Activated B cell treated with CpG ODN at 0.5 μM for 24 hours (primary cell): Measurements from ENCODE around the gene ATP11C. TPM values are rescaled to one million over a fixed set of nuclear protein-coding genes. Genes with fewer than 3 reads are reported as not detected.

Source experiments
- ATAC-seq: fragments of 200-7000 bp; cut with Tn5 transposase; one replicate; pipeline ENCODE4 v1.10.0; 2021; ENCODE audit warnings: low read depth, mild to moderate bottlenecking, moderate library complexity
- CTCF ChIA-PET: fragments of 350-600 bp; sonication (Branson Sonifier 250); formaldehyde crosslinking; loops from one replicate; lab custom pipeline; 2021; ENCODE audit warnings: antibody characterized with exemption; lab: Charles Lee
- POLR2A ChIA-PET: fragments of 350-600 bp; sonication (Branson Sonifier 250); formaldehyde crosslinking; loops from one replicate; lab custom pipeline; 2021; ENCODE audit warnings: antibody characterized with exemption; lab: Charles Lee
- DNase-seq: peaks from one replicate; pipeline ENCODE4 v3.0.0; 2022
- H3K27ac Mint-ChIP-seq: one replicate; pipeline ENCODE4 v1.8.0; 2020; ENCODE audit warnings: mixed read lengths
- H3K27me3 Mint-ChIP-seq: one replicate; pipeline ENCODE4 v1.8.0; 2021; ENCODE audit warnings: mixed read lengths
- H3K36me3 Mint-ChIP-seq: one replicate; pipeline ENCODE4 v1.8.0; 2021; ENCODE audit warnings: low read depth, mixed read lengths
- H3K4me1 Mint-ChIP-seq: one replicate; pipeline ENCODE4 v1.8.0; 2021; ENCODE audit warnings: mixed read lengths
- H3K4me3 Mint-ChIP-seq: one replicate; pipeline ENCODE4 v1.8.0; 2020; ENCODE audit warnings: mild to moderate bottlenecking, mixed read lengths
- H3K9me3 Mint-ChIP-seq: one replicate; pipeline ENCODE4 v1.8.0; 2020; ENCODE audit warnings: mixed read lengths
- intact Hi-C: fragments of 100-400 bp; cut with micrococcal nuclease; formaldehyde crosslinking; loops from one replicate; pipeline ENCODE4 v1.15.1; 2024
- total RNA-seq: library from RNA; stranded (reverse); gene quantifications from 2 replicates; pipeline ENCODE4 v1.2.3, GENCODE V29; 2022
- TF ChIP-seq, protein P1 (sequence below): fragments of 200-600 bp; IDR thresholded peaks from one replicate; pipeline ENCODE4 v1.8.0; 2022; ENCODE audit warnings: antibody characterized with exemption, mild to moderate bottlenecking

Gene ATP11C
- total RNA-seq, 1 donor from 2014 or later = 19.7 TPM

DNA sequence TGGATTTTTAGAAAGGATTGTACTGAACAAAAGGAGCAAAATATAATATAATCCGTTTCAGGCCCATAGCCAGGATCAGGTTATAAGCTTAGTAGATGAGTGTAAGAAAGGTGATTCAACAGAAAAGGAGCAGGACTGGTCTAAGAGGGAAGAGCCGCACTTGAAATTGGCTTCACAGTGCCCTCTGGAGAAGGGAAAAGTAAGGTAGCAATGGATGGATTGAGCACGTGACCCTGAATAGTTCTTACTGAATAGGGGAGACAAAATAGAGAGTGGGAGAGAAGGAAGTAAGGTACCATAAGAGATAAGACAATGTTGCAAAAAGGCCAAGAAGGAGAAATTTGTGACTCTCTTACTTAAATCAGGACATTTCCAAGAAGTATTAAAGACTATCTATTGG is 16.9 kb upstream of the ATP11C start:
- Mint-ChIP-seq H3K9me3 (no peaks in the 10 kb centered on the region), H3K27me3 (peaks cover 2% of the 10 kb centered on the region), H3K36me3 (no peaks in the 10 kb centered on the region), H3K4me1 (no peaks in the 10 kb centered on the region), H3K27ac (no peak overlapping the region), H3K4me3 (no peak overlapping the region)
- intact Hi-C loops = no loop called here
- no peak for DNase-seq
- ChIA-PET POLR2A (no interaction called here), CTCF (no interaction called here)
- ATAC-seq = no peak
- TF ChIP-seq, protein P1, sequence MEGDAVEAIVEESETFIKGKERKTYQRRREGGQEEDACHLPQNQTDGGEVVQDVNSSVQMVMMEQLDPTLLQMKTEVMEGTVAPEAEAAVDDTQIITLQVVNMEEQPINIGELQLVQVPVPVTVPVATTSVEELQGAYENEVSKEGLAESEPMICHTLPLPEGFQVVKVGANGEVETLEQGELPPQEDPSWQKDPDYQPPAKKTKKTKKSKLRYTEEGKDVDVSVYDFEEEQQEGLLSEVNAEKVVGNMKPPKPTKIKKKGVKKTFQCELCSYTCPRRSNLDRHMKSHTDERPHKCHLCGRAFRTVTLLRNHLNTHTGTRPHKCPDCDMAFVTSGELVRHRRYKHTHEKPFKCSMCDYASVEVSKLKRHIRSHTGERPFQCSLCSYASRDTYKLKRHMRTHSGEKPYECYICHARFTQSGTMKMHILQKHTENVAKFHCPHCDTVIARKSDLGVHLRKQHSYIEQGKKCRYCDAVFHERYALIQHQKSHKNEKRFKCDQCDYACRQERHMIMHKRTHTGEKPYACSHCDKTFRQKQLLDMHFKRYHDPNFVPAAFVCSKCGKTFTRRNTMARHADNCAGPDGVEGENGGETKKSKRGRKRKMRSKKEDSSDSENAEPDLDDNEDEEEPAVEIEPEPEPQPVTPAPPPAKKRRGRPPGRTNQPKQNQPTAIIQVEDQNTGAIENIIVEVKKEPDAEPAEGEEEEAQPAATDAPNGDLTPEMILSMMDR = no peak

DNA sequence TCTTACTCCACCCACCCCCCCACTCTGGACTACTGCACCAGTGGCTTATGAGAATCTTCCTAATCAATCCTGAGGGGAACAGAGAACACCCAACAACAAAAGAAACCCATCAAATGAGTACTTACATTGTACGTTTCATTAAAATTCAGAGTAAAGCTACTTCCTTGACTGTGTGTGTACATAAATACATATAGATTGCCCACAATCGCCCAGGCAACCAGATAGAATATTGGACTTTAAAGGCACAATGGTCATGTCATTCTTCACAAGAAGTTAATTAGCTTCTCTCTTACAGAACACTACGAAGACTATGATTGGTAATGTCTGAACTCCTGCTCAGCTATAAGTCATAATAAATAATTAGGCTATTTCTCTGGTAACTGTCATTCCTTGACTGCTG is 12.2 kb upstream of the ATP11C start:
- TF ChIP-seq, protein P1 = no peak
- H3K27me3 Mint-ChIP-seq = peaks cover 2% of the 10 kb centered on the region
- DNase-seq (no peak), ATAC-seq (no peak)
- no peaks in the 10 kb centered on the region for H3K9me3 Mint-ChIP-seq
- H3K4me1 Mint-ChIP-seq = no peaks in the 10 kb centered on the region
- intact Hi-C loops = no loop called here
- no peaks in the 10 kb centered on the region for H3K36me3 Mint-ChIP-seq
- CTCF ChIA-PET = no interaction called here
- POLR2A ChIA-PET = no interaction called here
- H3K4me3 Mint-ChIP-seq = no peak overlapping the region
- H3K27ac Mint-ChIP-seq = no peak overlapping the region

- ChIA-PET POLR2A (no interaction called here), CTCF (no interaction called here)
- Mint-ChIP-seq H3K4me1 (peaks cover 5% of the 10 kb centered on the region), H3K27ac (no peak overlapping the region), H3K9me3 (no peaks in the 10 kb centered on the region), H3K27me3 (peaks cover 5% of the 10 kb centered on the region), H3K4me3 (no peak overlapping the region), H3K36me3 (no peaks in the 10 kb centered on the region)
- ATAC-seq (no peak), DNase-seq (no peak)
- TF ChIP-seq, protein P1 = no peak
- intact Hi-C loops = loop anchor here (10.0 kb wide), 1 partner anchor 171 kb away; no protein-coding TSS in a partner anchor
These were observed 3.4 kb upstream of the ATP11C start for GRCh38 chrX:139936259-139936658.

GRCh38 chrX:139933904-139934303 is 1.1 kb upstream of the ATP11C start:
- TF ChIP-seq, protein P1 = no peak
- intact Hi-C loops = loop anchor here (5.0 to 10.0 kb wide), 4 partner anchors 42 to 382 kb away; no protein-coding TSS in a partner anchor
- Mint-ChIP-seq H3K9me3 (no peaks in the 10 kb centered on the region), H3K4me3 (peak overlapping the region; percentile 88), H3K36me3 (no peaks in the 10 kb centered on the region), H3K27me3 (peaks cover 2% of the 10 kb centered on the region), H3K27ac (peak overlapping the region; percentile 95), H3K4me1 (peaks cover 20% of the 10 kb centered on the region)
- no peak for DNase-seq
- POLR2A ChIA-PET = interaction anchor here (1.3 kb wide), 1 partner anchor 10 kb away, joined by 3 read pairs; no protein-coding TSS in a partner anchor
- ATAC-seq = no peak
- CTCF ChIA-PET = no interaction called here

- TF ChIP-seq, protein P1 = no peak
- peak overlapping the region; percentile 95 for H3K27ac Mint-ChIP-seq
- no peaks in the 10 kb centered on the region for H3K36me3 Mint-ChIP-seq
- POLR2A ChIA-PET = interaction anchor here (0.6 kb wide), 1 partner anchor 105 kb away, joined by 3 read pairs; no protein-coding TSS in a partner anchor
- peak overlapping the region; percentile 88 for H3K4me3 Mint-ChIP-seq
- no peaks in the 10 kb centered on the region for H3K27me3 Mint-ChIP-seq
- peak; percentile 54 for DNase-seq
- H3K9me3 Mint-ChIP-seq = no peaks in the 10 kb centered on the region
- H3K4me1 Mint-ChIP-seq = peaks cover 20% of the 10 kb centered on the region
- intact Hi-C loops = loop anchor here (5.0 to 10.0 kb wide), 4 partner anchors 40 to 380 kb away; no protein-coding TSS in a partner anchor
- ATAC-seq = peak; percentile 51
- CTCF ChIA-PET = no interaction called here
These were observed 566 bp downstream of the ATP11C start for GRCh38 chrX:139932073-139932900.
